K562 (cell line): ENCODE data around the gene ERMN.

ENCODE experiments used
- CTCF ChIP-seq, 3 experiments: IDR thresholded peaks in 2 of 3; conservative IDR thresholded peaks in 1 of 3; 2 replicates each; pipeline ENCODE4 v1.5.1; 2011 to 2012; ENCODE audit warnings: low read length in 3 of 3, mild to moderate bottlenecking in 3 of 3, control low read depth in 2 of 3, improper control_type of control experiment in 1 of 3, inconsistent platforms in 1 of 3, low read depth in 1 of 3, mixed read lengths in 1 of 3, moderate library complexity in 1 of 3; ENCODE audit not compliant: insufficient read depth in 2 of 3
- EP300 ChIP-seq: IDR thresholded peaks from 2 replicates; pipeline ENCODE4 v1.6.1; 2012; ENCODE audit warnings: low read length, improper control_type of control experiment
- RAD21 ChIP-seq, 2 experiments: fragments of 250-450 bp in 1 of 2; fragments of 450-650 bp in 1 of 2; sonication (Bioruptor Pico) in 1 of 2; formaldehyde crosslinking in 1 of 2; IDR thresholded peaks in 1 of 2; conservative IDR thresholded peaks in 1 of 2; 2 replicates each; pipeline versions ENCODE4 v1.4.0 to v1.8.0; 2020 to 2022; ENCODE audit warnings: mild to moderate bottlenecking in 2 of 2, moderate library complexity in 1 of 2
- TBL1XR1 ChIP-seq, 2 experiments: IDR thresholded peaks; 2 replicates each; pipeline ENCODE4 v1.6.1; 2012; ENCODE audit warnings: improper control_type of control experiment in 2 of 2, low read length in 2 of 2, mild to moderate bottlenecking in 1 of 2
- ZBTB11 ChIP-seq, 3 experiments: fragments of 200-800 bp in 1 of 3; fragments of 250-450 bp in 1 of 3; fragments of 450-650 bp in 1 of 3; sonication (Bioruptor Pico) in 1 of 3; sonication (Bioruptor generic) in 1 of 3; formaldehyde crosslinking in 1 of 3; IDR thresholded peaks; 2 replicates each; pipeline versions ENCODE4 v1.6.1 to v1.8.0; 2016 to 2022; ENCODE audit warnings: mild to moderate bottlenecking in 2 of 3, missing genetic modification characterization in 2 of 3, missing compliant biosample characterization in 1 of 3, moderate library complexity in 1 of 3

GRCh38 chr2:157319795-157320194 is 5.8 kb downstream of the ERMN start:
- no peak for TF ChIP-seq ZBTB11 (CRISPR knock-in tag; IDR thresholded peaks at IDR 0.05)
- no peak for TF ChIP-seq RAD21 (CRISPR knock-in tag; conservative IDR thresholded peaks at IDR 0.05 in 1 of 2, IDR thresholded peaks at IDR 0.05 in 1 of 2)
- no peak for TF ChIP-seq CTCF (IDR thresholded peaks at IDR 0.05 in 2 of 3, conservative IDR thresholded peaks at IDR 0.05 in 1 of 3; ENCODE audit: insufficient read depth in 2 of 3, low read depth in 1 of 3, low read length in 3 of 3)
- no peak for TF ChIP-seq EP300
- TF ChIP-seq TBL1XR1 (IDR thresholded peaks at IDR 0.05; ENCODE audit: low read length in 2 of 2) = no peak
